Mesenchymal stem cell (in vitro differentiated cells and primary cell): ENCODE measurements around the gene CD59.

Source experiments
- DNase-seq: peaks from one replicate; pipeline ENCODE4 v3.0.0-alpha.2; 2013
- H2AFZ ChIP-seq: one replicate; pipeline ENCODE4 v1.6.1; 2013; ENCODE audit warnings: low read depth, mild to moderate bottlenecking, control low read depth, inconsistent platforms, low read length, moderate library complexity
- H2AK5ac ChIP-seq: 2 replicates; pipeline ENCODE4 v1.6.1; 2013; ENCODE audit warnings: low read length, moderate library complexity, mild to moderate bottlenecking, inconsistent platforms; ENCODE audit not compliant: severe bottlenecking
- H2BK120ac ChIP-seq: one replicate; pipeline ENCODE4 v1.6.1; 2013; ENCODE audit warnings: low read depth, mild to moderate bottlenecking, inconsistent platforms, low read length, moderate library complexity
- H2BK12ac ChIP-seq, 2 experiments: one replicate each; pipeline ENCODE4 v1.6.1; 2013; ENCODE audit warnings: inconsistent platforms in 2 of 2, low read length in 2 of 2, mild to moderate bottlenecking in 2 of 2, moderate library complexity in 2 of 2, control low read depth in 1 of 2
- H2BK15ac ChIP-seq: one replicate; pipeline ENCODE4 v1.6.1; 2013; ENCODE audit warnings: mild to moderate bottlenecking, low read depth, inconsistent platforms; ENCODE audit not compliant: poor library complexity, severe bottlenecking
- H2BK5ac ChIP-seq: 2 replicates; pipeline ENCODE4 v1.6.1; 2013; ENCODE audit warnings: low read depth, mild to moderate bottlenecking, low read length, control low read depth, inconsistent platforms; ENCODE audit not compliant: poor library complexity, severe bottlenecking
- H3K14ac ChIP-seq, 2 experiments: one replicate each; pipeline ENCODE4 v1.6.1; 2013; ENCODE audit warnings: inconsistent platforms in 2 of 2, low read length in 2 of 2, control low read depth in 1 of 2, mild to moderate bottlenecking in 1 of 2, moderate library complexity in 1 of 2
- H3K18ac ChIP-seq, 2 experiments: one replicate each; pipeline ENCODE4 v1.6.1; 2013; ENCODE audit warnings: inconsistent platforms in 2 of 2, low read length in 2 of 2, control low read depth in 1 of 2, low read depth in 1 of 2, mild to moderate bottlenecking in 1 of 2
- H3K23ac ChIP-seq, 2 experiments: one replicate each; pipeline ENCODE4 v1.6.1; 2013; ENCODE audit warnings: inconsistent platforms in 2 of 2, low read length in 2 of 2, mild to moderate bottlenecking in 2 of 2, moderate library complexity in 2 of 2, control low read depth in 1 of 2
- H3K27ac ChIP-seq: 2 replicates; pipeline ENCODE4 v1.5.1; 2013; ENCODE audit warnings: mild to moderate bottlenecking, moderate library complexity, low read length, control low read depth, inconsistent platforms; ENCODE audit not compliant: poor library complexity, severe bottlenecking
- H3K27me3 ChIP-seq, 2 experiments: 2 replicates each; pipeline versions ENCODE4 v1.6.1 to v1.7.0; 2013; ENCODE audit warnings: low read length in 2 of 2, mild to moderate bottlenecking in 2 of 2, moderate library complexity in 2 of 2, control low read depth in 1 of 2, inconsistent platforms in 1 of 2; ENCODE audit not compliant: control insufficient read depth in 1 of 2, insufficient read depth in 1 of 2
- H3K36me3 ChIP-seq, 2 experiments: 2 replicates each; pipeline versions ENCODE4 v1.6.1 to v1.7.0; 2013; ENCODE audit warnings: low read length in 2 of 2, control low read depth in 1 of 2, inconsistent platforms in 1 of 2, low read depth in 1 of 2, mild to moderate bottlenecking in 1 of 2; ENCODE audit not compliant: insufficient read depth in 2 of 2, control insufficient read depth in 1 of 2
- H3K4ac ChIP-seq, 2 experiments: one replicate each; pipeline ENCODE4 v1.6.1; 2013; ENCODE audit warnings: inconsistent platforms in 2 of 2, low read length in 2 of 2, mild to moderate bottlenecking in 2 of 2, moderate library complexity in 2 of 2, control low read depth in 1 of 2, low read depth in 1 of 2
- H3K4me1 ChIP-seq: 2 replicates; pipeline ENCODE4 v1.6.1; 2013; ENCODE audit warnings: low read depth, low read length, control low read depth; ENCODE audit not compliant: control insufficient read depth, insufficient read depth
- H3K4me2 ChIP-seq: 2 replicates; pipeline ENCODE4 v1.6.1; 2013; ENCODE audit warnings: low read length, mild to moderate bottlenecking, inconsistent platforms; ENCODE audit not compliant: poor library complexity, severe bottlenecking
- H3K4me3 ChIP-seq, 2 experiments: 2 replicates each; pipeline versions ENCODE4 v1.5.1 to v1.7.0; 2013; ENCODE audit warnings: low read length in 2 of 2, mild to moderate bottlenecking in 2 of 2, control low read depth in 1 of 2, low read depth in 1 of 2; ENCODE audit not compliant: insufficient read depth in 1 of 2
- H3K79me1 ChIP-seq: replicated peaks from 2 replicates; pipeline ENCODE4 v1.6.1; 2013; ENCODE audit warnings: mild to moderate bottlenecking, control low read depth, low read length, inconsistent platforms; ENCODE audit not compliant: poor library complexity, severe bottlenecking
- H3K9ac ChIP-seq: 2 replicates; pipeline ENCODE4 v1.7.0; 2013; ENCODE audit warnings: mild to moderate bottlenecking, low read length, moderate library complexity
- H3K9me3 ChIP-seq: 2 replicates; pipeline ENCODE4 v1.7.0; 2013; ENCODE audit warnings: mild to moderate bottlenecking, low read length; ENCODE audit not compliant: control insufficient read depth
- H4K8ac ChIP-seq: one replicate; pipeline ENCODE4 v1.6.1; 2013; ENCODE audit warnings: inconsistent platforms, mild to moderate bottlenecking, low read length, moderate library complexity
- H4K91ac ChIP-seq: one replicate; pipeline ENCODE4 v1.6.1; 2013; ENCODE audit warnings: mild to moderate bottlenecking, low read length, inconsistent platforms
- WGBS: methylation state at CpG from one replicate; pipeline ENCODE4 v1.1.7; 2013; ENCODE audit warnings: mixed read lengths; 5-methylcytosine and 5-hydroxymethylcytosine counted together

The CD59 gene

DNA sequence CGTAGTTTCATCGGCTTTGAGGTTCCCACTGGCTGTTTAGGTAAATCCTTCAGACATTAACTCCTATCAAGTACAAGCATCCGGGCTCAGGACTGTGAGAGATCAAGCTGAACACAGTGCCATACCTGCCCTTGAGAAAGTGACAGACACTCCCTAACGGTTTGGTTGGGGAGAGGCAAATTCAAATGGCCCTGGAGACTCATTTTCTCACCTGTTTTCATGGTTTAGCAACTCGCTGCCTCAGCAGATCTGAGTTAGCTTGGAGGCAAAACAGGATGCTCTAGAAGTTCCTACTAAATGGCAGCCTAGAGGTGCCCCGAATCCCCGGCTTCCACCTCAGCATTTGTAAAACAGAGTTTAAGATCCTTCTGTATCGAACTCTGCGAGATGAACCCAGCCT lies 41.7 kb upstream of the CD59 start:
- Histone ChIP-seq H3K79me1 (peaks cover 9% of the 10 kb centered on the region), H3K9me3 (no peaks in the 10 kb centered on the region), H3K4me2 (no peak overlapping the region), H3K4me1 (peaks cover 20% of the 10 kb centered on the region), H2AK5ac (peak overlapping the region; percentile 26), H2BK15ac (no peak overlapping the region), H3K18ac (no peak overlapping the region), H4K91ac (no peak overlapping the region), H3K23ac (peak overlapping the region in 1 of 2 experiments; percentile 51), H3K27me3 (peaks cover 0 to 3% of the 10 kb centered on the region in 2 experiments), H3K14ac (no peak overlapping the region), H4K8ac (no peak overlapping the region), H2AFZ (no peak overlapping the region), H3K4me3 (no peak overlapping the region), H3K4ac (no peak overlapping the region), H2BK12ac (no peak overlapping the region), H2BK120ac (no peak overlapping the region), H3K36me3 (no peaks in the 10 kb centered on the region), H3K9ac (no peak overlapping the region), H2BK5ac (no peak overlapping the region), H3K27ac (no peak overlapping the region)
- DNase-seq, result no peak
- WGBS, result 87% methylated on average over 7 of the region's 9 CpGs

DNA sequence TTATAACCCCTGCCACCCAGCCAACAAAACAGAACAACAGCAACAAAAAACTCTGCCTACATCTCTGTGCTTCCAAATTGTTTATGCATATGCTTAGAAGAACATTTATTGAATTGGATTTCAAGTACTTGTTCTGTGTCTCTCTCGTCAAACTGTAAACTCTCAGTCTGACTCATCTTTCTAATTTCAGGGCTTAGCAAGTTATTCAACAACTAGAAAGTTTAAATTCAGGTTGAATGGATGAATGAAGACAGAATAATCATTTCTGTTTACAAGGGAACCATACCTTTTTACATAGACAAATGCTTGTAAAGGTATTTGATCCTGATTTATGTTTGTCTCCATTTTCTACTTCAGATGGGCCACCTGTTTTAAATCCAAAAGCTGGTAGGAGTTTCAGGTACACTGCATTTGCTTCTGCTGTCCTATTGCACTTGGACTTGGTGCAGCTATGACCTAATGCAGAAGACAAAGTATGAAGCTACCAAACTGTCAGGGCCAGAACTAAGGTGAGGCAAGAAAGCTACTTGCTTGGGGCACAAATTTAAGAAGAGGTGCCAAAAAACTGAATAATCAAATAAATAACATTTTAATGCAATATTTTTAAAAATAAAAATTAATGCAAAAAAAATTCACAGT lies 39.7 kb upstream of the CD59 start:
- H3K4ac ChIP-seq, result no peak overlapping the region
- H2AFZ ChIP-seq, result no peak overlapping the region
- H3K18ac ChIP-seq, result no peak overlapping the region
- no peak overlapping the region for H2BK5ac ChIP-seq
- H2AK5ac ChIP-seq, result no peak overlapping the region
- no peak overlapping the region for H2BK120ac ChIP-seq
- no peak overlapping the region for H3K4me3 ChIP-seq
- no peak overlapping the region for H2BK12ac ChIP-seq
- H3K23ac ChIP-seq, result no peak overlapping the region
- no peak overlapping the region for H3K9ac ChIP-seq
- H3K9me3 ChIP-seq, result no peaks in the 10 kb centered on the region
- H3K27me3 ChIP-seq, result peaks cover 0 to 3% of the 10 kb centered on the region in 2 experiments
- H3K27ac ChIP-seq, result peak overlapping the region; percentile 44
- H3K4me2 ChIP-seq, result peak overlapping the region; percentile 62
- no peak overlapping the region for H4K8ac ChIP-seq
- no CpG with 5 or more reads among the region's 1 CpG for WGBS
- peaks cover 23% of the 10 kb centered on the region for H3K4me1 ChIP-seq
- no peak overlapping the region for H2BK15ac ChIP-seq
- peak; percentile 51 for DNase-seq
- no peak overlapping the region for H3K14ac ChIP-seq
- H4K91ac ChIP-seq, result no peak overlapping the region
- no peaks in the 10 kb centered on the region for H3K36me3 ChIP-seq
- peaks cover 20% of the 10 kb centered on the region for H3K79me1 ChIP-seq

DNA sequence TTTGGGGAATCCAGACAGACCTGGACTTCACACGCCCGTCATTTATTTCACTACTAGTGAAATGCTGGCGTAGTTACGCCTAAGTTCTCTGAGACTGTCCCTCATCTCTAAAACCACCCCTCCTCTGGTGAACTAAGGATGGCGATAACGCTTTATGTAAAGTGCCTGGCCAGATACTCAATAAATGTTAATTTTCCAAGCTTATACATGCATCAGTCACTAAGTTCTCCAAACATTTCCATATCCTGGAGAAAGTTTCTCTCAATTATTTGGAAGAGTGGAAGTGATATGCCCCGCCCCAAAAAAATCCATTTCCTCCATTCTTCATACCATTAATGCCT lies 39.2 kb upstream of the CD59 start:
- DNase-seq, result no peak
- Histone ChIP-seq H3K36me3 (peaks cover 0 to 1% of the 10 kb centered on the region in 2 experiments), H3K79me1 (peaks cover 20% of the 10 kb centered on the region), H3K4ac (no peak overlapping the region), H3K4me1 (peaks cover 23% of the 10 kb centered on the region), H3K27ac (peak overlapping the region; percentile 22), H3K18ac (no peak overlapping the region), H3K9me3 (no peaks in the 10 kb centered on the region), H3K4me2 (no peak overlapping the region), H2AK5ac (peak overlapping the region; percentile 47), H3K4me3 (no peak overlapping the region), H2BK12ac (no peak overlapping the region), H3K14ac (no peak overlapping the region), H2BK5ac (no peak overlapping the region), H2BK120ac (no peak overlapping the region), H3K23ac (no peak overlapping the region), H4K91ac (no peak overlapping the region), H4K8ac (no peak overlapping the region), H3K27me3 (peaks cover 0 to 3% of the 10 kb centered on the region in 2 experiments), H2AFZ (no peak overlapping the region), H2BK15ac (no peak overlapping the region), H3K9ac (no peak overlapping the region)
- 93% methylated on average over 5 of the region's 7 CpGs for WGBS

DNA sequence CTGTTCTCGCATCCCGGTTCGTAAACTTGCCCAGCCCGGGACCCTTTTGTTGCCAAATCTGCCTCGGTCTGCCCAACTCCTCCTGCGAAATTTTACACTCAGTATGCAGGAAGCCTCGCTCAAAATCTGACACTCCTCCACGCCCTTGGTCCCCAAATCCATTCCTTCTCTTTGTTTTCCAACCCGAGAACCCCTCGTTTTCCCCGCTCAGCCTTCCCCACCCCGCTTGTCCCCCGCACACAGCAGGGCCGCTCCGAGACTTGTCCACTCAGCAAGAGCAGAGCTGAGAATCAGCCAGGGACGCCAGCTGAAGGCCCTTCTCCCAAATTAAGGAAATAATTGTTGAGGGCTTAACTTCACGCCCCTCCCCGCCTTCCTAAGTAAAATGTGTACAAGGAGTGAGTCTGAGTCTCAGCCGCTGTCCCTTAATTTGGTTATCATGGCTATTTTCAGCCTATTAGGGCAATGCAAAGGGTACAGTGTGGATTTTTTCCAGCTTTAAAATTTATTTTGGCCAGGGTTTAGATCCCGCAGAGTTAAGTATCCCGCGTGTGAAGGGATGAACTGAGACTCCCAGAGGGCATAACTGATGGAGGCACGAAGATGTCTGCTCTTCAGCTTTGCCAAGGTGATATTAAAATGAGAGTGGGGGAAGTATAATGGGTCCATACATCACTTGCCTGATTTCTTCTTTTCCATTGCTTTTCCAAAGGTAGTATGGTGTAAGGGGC lies 38.7 kb upstream of the CD59 start:
- WGBS, result 3% methylated on average over 22 of the region's 23 CpGs
- peak overlapping the region; percentile 61 to 90 for H3K4me3 ChIP-seq
- H2BK15ac ChIP-seq, result no peak overlapping the region
- peak overlapping the region; percentile 95 for H2AFZ ChIP-seq
- H3K4me2 ChIP-seq, result peak overlapping the region; percentile 67
- peak overlapping the region; percentile 60 to 87 for H3K4ac ChIP-seq
- H3K18ac ChIP-seq, result peak overlapping the region; percentile 46 to 53
- no peak overlapping the region for H3K14ac ChIP-seq
- H3K79me1 ChIP-seq, result peaks cover 22% of the 10 kb centered on the region
- no peaks in the 10 kb centered on the region for H3K9me3 ChIP-seq
- peaks cover 0 to 5% of the 10 kb centered on the region in 2 experiments for H3K36me3 ChIP-seq
- no peak overlapping the region for H2BK120ac ChIP-seq
- H3K27me3 ChIP-seq, result peaks cover 0 to 3% of the 10 kb centered on the region in 2 experiments
- H2BK12ac ChIP-seq, result no peak overlapping the region
- H4K91ac ChIP-seq, result no peak overlapping the region
- DNase-seq, result peak; percentile 37
- no peak overlapping the region for H3K23ac ChIP-seq
- H2AK5ac ChIP-seq, result peak overlapping the region; percentile 47
- H3K9ac ChIP-seq, result peak overlapping the region; percentile 88
- H2BK5ac ChIP-seq, result peak overlapping the region; percentile 69
- peak overlapping the region; percentile 57 for H4K8ac ChIP-seq
- H3K27ac ChIP-seq, result peak overlapping the region; percentile 14
- peaks cover 22% of the 10 kb centered on the region for H3K4me1 ChIP-seq
